HEK293 (cell line): Measurements from ENCODE around the gene RING1.

Experiments used
- CTCF ChIA-PET: fragments of 350-600 bp; formaldehyde crosslinking; extraction: SDS; loops from one replicate; lab custom pipeline; 2021; ENCODE audit warnings: antibody characterized with exemption; lab: Yijun Ruan, JAX
- POLR2A ChIA-PET: fragments of 300-600 bp; formaldehyde crosslinking; extraction: SDS; loops from one replicate; lab custom pipeline; 2020; ENCODE audit warnings: antibody characterized with exemption, inconsistent platforms; lab: Yijun Ruan, JAX
- H3K27ac ChIP-seq: fragments of 200-500 bp; sonication (Bioruptor generic); 2 replicates; pipeline ENCODE4 v1.5.1; 2014; ENCODE audit warnings: low read depth, low read length, control low read depth, inconsistent platforms; ENCODE audit errors: extremely low read depth
- H3K36me3 ChIP-seq, 2 experiments: fragments of 200-500 bp in 1 of 2; sonication (Bioruptor generic) in 1 of 2; 1 replicate in 1 of 2; 2 replicates in 1 of 2; pipeline ENCODE4 v1.5.1; 2014 to 2017; ENCODE audit warnings: inconsistent platforms in 2 of 2, low read length in 2 of 2; ENCODE audit not compliant: control insufficient read depth in 2 of 2, insufficient read depth in 1 of 2
- H3K4me1 ChIP-seq: fragments of 200-500 bp; sonication (Bioruptor generic); 2 replicates; pipeline ENCODE4 v1.5.1; 2014; ENCODE audit warnings: mild to moderate bottlenecking, low read length, inconsistent platforms; ENCODE audit not compliant: control insufficient read depth, insufficient read depth
- H3K4me3 ChIP-seq: 2 replicates; pipeline ENCODE4 v1.5.1; 2011; ENCODE audit warnings: low read depth, mild to moderate bottlenecking, control low read depth, low read length, moderate library complexity
- H3K9me3 ChIP-seq: fragments of 200-500 bp; sonication (Bioruptor generic); 2 replicates; pipeline ENCODE4 v1.5.1; 2014; ENCODE audit warnings: low read depth, low read length, inconsistent platforms; ENCODE audit not compliant: control insufficient read depth, insufficient read depth
- BCL11B ChIP-seq: fragments of 450-650 bp; formaldehyde crosslinking; IDR thresholded peaks from 2 replicates; pipeline ENCODE4 v1.5.1; 2016; ENCODE audit warnings: low read depth, missing biosample characterization, missing genetic modification characterization
- GLIS2 ChIP-seq: fragments of 450-650 bp; formaldehyde crosslinking; IDR thresholded peaks from 2 replicates; pipeline ENCODE4 v1.5.1; 2016; ENCODE audit warnings: missing biosample characterization, missing genetic modification characterization
- HOXA7 ChIP-seq: sonication (generic); formaldehyde crosslinking; IDR thresholded peaks from 2 replicates; pipeline ENCODE4 v1.8.1; 2022; ENCODE audit warnings: missing genetic modification reagents, borderline replicate concordance
- HOXC10 ChIP-seq: sonication (generic); formaldehyde crosslinking; IDR thresholded peaks from 2 replicates; pipeline ENCODE4 v1.8.1; 2023; ENCODE audit warnings: mild to moderate bottlenecking, missing genetic modification reagents
- KLF8 ChIP-seq: fragments of 450-650 bp; formaldehyde crosslinking; IDR thresholded peaks from 2 replicates; pipeline ENCODE4 v1.5.1; 2016; ENCODE audit warnings: missing biosample characterization, missing genetic modification characterization
- OSR2 ChIP-seq: fragments of 450-650 bp; formaldehyde crosslinking; IDR thresholded peaks from 2 replicates; pipeline ENCODE4 v1.5.1; 2016; ENCODE audit warnings: missing biosample characterization, missing genetic modification characterization
- ZFP3 ChIP-seq: fragments of 450-650 bp; formaldehyde crosslinking; IDR thresholded peaks from 2 replicates; pipeline ENCODE4 v1.5.1; 2016; ENCODE audit warnings: low read depth, missing biosample characterization, missing genetic modification characterization
- ZNF112 ChIP-seq: fragments of 450-650 bp; formaldehyde crosslinking; IDR thresholded peaks from 2 replicates; pipeline ENCODE4 v1.5.0; 2017; ENCODE audit warnings: missing biosample characterization, missing genetic modification characterization
- ZNF121 ChIP-seq: fragments of 450-650 bp; formaldehyde crosslinking; IDR thresholded peaks from 2 replicates; pipeline ENCODE4 v1.5.1; 2016; ENCODE audit warnings: missing biosample characterization, missing genetic modification characterization
- ZNF132 ChIP-seq: fragments of 450-650 bp; formaldehyde crosslinking; IDR thresholded peaks from 2 replicates; pipeline ENCODE4 v1.5.1; 2017; ENCODE audit warnings: missing biosample characterization, missing genetic modification characterization, borderline replicate concordance
- ZNF146 ChIP-seq: fragments of 450-650 bp; formaldehyde crosslinking; IDR thresholded peaks from 2 replicates; pipeline ENCODE4 v1.5.1; 2016; ENCODE audit warnings: missing biosample characterization, missing genetic modification characterization
- ZNF184 ChIP-seq: fragments of 450-650 bp; IDR thresholded peaks from 2 replicates; pipeline ENCODE4 v1.5.1; 2018; ENCODE audit warnings: missing biosample characterization, mild to moderate bottlenecking, missing genetic modification characterization
- ZNF23 ChIP-seq: fragments of 450-650 bp; formaldehyde crosslinking; IDR thresholded peaks from 2 replicates; pipeline ENCODE4 v1.5.1; 2016; ENCODE audit warnings: missing biosample characterization, missing genetic modification characterization, borderline replicate concordance
- ZNF501 ChIP-seq: fragments of 450-650 bp; formaldehyde crosslinking; IDR thresholded peaks from 2 replicates; pipeline ENCODE4 v1.5.1; 2016; ENCODE audit warnings: missing biosample characterization, missing genetic modification characterization
- ZNF529 ChIP-seq: fragments of 450-650 bp; formaldehyde crosslinking; IDR thresholded peaks from 2 replicates; pipeline ENCODE4 v1.5.1; 2017; ENCODE audit warnings: missing genetic modification characterization, missing biosample characterization; ENCODE audit not compliant: insufficient replicate concordance
- ZNF585B ChIP-seq: fragments of 450-650 bp; formaldehyde crosslinking; IDR thresholded peaks from 2 replicates; pipeline ENCODE4 v1.5.1; 2016; ENCODE audit warnings: missing biosample characterization, missing genetic modification characterization
- ZNF629 ChIP-seq: fragments of 450-650 bp; formaldehyde crosslinking; IDR thresholded peaks from 2 replicates; pipeline ENCODE4 v1.5.1; 2017; ENCODE audit warnings: missing biosample characterization, missing genetic modification characterization
- ZNF777 ChIP-seq: fragments of 450-650 bp; formaldehyde crosslinking; IDR thresholded peaks from 2 replicates; pipeline ENCODE4 v1.5.1; 2017; ENCODE audit warnings: missing biosample characterization, missing genetic modification characterization, borderline replicate concordance
- ZNF843 ChIP-seq: fragments of 450-650 bp; formaldehyde crosslinking; IDR thresholded peaks from 2 replicates; pipeline ENCODE4 v1.5.1; 2016; ENCODE audit warnings: missing biosample characterization, missing genetic modification characterization
- ZSCAN30 ChIP-seq: fragments of 450-650 bp; IDR thresholded peaks from 2 replicates; pipeline ENCODE4 v1.5.1; 2018; ENCODE audit warnings: missing biosample characterization, mild to moderate bottlenecking, missing genetic modification characterization, moderate library complexity
- TF ChIP-seq, protein P1 (sequence below): fragments of 450-650 bp; formaldehyde crosslinking; IDR thresholded peaks from 2 replicates; pipeline ENCODE4 v1.5.1; 2017; ENCODE audit warnings: missing biosample characterization, missing genetic modification characterization
- TF ChIP-seq, protein P2 (sequence below): fragments of 450-650 bp; formaldehyde crosslinking; IDR thresholded peaks from 2 replicates; pipeline ENCODE4 v1.5.1; 2016; ENCODE audit warnings: missing biosample characterization, missing genetic modification characterization
- TF ChIP-seq, protein P3 (sequence below): fragments of 450-650 bp; formaldehyde crosslinking; IDR thresholded peaks from 2 replicates; pipeline ENCODE4 v1.5.1; 2016; ENCODE audit warnings: missing biosample characterization, missing genetic modification characterization
- TF ChIP-seq, protein P4 (sequence below): IDR thresholded peaks from 2 replicates; pipeline ENCODE4 v1.6.1; 2011; ENCODE audit warnings: mild to moderate bottlenecking, low read depth, low read length, borderline replicate concordance

RING1 gene

DNA sequence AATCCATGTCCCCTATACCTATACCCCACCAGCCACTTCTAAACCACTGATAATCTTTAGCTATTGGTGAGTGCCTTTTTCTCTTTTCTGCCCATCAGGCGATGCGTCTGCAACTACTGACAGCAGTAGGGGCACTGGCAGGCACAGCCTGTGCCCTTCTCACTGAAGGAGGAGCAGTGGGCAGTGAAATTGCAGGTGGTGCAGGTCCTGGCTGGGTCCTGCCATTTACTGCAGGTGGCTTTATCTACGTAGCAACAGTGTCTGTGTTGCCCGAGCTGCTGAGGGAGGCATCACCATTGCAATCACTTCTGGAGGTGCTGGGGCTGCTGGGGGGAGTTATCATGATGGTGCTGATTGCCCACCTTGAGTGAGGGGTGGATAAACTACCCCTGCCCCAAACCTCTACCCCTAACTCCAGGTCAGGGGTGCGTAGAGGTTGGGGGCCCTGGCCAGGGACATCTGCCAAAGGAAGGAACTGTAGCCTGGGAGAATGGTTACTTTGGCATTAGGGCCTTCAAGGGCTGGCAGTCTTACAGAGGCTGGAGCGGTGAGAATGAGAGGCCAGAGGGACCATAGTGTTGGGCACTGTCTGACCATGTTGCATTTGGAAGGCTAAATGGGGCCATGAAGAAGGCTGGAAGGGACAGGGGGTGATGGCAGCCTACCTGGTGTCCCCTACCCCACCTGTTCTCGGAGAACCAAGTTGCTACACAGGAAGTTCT lies 4.7 kb upstream of the RING1 start (continued):
- TF ChIP-seq, protein P1, sequence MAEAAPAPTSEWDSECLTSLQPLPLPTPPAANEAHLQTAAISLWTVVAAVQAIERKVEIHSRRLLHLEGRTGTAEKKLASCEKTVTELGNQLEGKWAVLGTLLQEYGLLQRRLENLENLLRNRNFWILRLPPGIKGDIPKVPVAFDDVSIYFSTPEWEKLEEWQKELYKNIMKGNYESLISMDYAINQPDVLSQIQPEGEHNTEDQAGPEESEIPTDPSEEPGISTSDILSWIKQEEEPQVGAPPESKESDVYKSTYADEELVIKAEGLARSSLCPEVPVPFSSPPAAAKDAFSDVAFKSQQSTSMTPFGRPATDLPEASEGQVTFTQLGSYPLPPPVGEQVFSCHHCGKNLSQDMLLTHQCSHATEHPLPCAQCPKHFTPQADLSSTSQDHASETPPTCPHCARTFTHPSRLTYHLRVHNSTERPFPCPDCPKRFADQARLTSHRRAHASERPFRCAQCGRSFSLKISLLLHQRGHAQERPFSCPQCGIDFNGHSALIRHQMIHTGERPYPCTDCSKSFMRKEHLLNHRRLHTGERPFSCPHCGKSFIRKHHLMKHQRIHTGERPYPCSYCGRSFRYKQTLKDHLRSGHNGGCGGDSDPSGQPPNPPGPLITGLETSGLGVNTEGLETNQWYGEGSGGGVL (tag by site-specific recombination), result no peak
- TF ChIP-seq, all 188 proteins: peak for 0

DNA sequence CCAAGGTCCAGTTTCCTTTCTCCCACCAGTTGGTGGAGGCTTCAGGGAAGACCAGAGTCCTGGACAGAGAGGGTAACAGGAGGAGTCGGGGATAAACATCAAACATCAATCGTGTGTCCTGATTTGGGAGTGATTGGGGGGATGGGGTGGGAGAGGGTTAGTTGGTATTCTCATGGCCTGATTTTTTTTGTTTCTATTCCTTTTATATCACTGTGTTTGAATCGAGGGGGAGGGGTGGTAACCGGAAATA lies 4.2 kb upstream of the RING1 start:
- Histone ChIP-seq H3K4me1 (peaks cover 25% of the 10 kb centered on the region), H3K4me3 (no peak overlapping the region), H3K36me3 (peaks cover 0 to 29% of the 10 kb centered on the region in 2 experiments; a peak in 2 of 3 replicates), H3K9me3 (no peaks in the 10 kb centered on the region), H3K27ac (peak overlapping the region; percentile 25; the same call in 1 of the 2 replicates)
- ChIA-PET POLR2A (interaction anchor here (0.6 to 2.0 kb wide), 6 partner anchors 44 to 1028 kb away, joined by 3 to 30 read pairs (median 8); partner anchors contain the start of genes AGPAT1, RGL2, RPS18 and VPS52), CTCF (interaction anchor here (1.6 kb wide), 1 partner anchor 75 kb away, joined by 3 read pairs; no protein-coding TSS in a partner anchor)
- no peak for TF ChIP-seq ZNF184
- no peak for TF ChIP-seq ZNF501
- TF ChIP-seq, protein P2, sequence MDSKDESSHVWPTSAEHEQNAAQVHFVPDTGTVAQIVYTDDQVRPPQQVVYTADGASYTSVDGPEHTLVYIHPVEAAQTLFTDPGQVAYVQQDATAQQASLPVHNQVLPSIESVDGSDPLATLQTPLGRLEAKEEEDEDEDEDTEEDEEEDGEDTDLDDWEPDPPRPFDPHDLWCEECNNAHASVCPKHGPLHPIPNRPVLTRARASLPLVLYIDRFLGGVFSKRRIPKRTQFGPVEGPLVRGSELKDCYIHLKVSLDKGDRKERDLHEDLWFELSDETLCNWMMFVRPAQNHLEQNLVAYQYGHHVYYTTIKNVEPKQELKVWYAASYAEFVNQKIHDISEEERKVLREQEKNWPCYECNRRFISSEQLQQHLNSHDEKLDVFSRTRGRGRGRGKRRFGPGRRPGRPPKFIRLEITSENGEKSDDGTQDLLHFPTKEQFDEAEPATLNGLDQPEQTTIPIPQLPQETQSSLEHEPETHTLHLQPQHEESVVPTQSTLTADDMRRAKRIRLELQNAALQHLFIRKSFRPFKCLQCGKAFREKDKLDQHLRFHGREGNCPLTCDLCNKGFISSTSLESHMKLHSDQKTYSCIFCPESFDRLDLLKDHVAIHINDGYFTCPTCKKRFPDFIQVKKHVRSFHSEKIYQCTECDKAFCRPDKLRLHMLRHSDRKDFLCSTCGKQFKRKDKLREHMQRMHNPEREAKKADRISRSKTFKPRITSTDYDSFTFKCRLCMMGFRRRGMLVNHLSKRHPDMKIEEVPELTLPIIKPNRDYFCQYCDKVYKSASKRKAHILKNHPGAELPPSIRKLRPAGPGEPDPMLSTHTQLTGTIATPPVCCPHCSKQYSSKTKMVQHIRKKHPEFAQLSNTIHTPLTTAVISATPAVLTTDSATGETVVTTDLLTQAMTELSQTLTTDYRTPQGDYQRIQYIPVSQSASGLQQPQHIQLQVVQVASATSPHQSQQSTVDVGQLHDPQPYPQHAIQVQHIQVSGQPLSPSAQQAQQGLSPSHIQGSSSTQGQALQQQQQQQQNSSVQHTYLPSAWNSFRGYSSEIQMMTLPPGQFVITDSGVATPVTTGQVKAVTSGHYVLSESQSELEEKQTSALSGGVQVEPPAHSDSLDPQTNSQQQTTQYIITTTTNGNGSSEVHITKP (tag by site-specific recombination), result peak; percentile 50; the same call in 1 of the 2 replicates
- TF ChIP-seq OSR2 (tag by site-specific recombination), result no peak

DNA sequence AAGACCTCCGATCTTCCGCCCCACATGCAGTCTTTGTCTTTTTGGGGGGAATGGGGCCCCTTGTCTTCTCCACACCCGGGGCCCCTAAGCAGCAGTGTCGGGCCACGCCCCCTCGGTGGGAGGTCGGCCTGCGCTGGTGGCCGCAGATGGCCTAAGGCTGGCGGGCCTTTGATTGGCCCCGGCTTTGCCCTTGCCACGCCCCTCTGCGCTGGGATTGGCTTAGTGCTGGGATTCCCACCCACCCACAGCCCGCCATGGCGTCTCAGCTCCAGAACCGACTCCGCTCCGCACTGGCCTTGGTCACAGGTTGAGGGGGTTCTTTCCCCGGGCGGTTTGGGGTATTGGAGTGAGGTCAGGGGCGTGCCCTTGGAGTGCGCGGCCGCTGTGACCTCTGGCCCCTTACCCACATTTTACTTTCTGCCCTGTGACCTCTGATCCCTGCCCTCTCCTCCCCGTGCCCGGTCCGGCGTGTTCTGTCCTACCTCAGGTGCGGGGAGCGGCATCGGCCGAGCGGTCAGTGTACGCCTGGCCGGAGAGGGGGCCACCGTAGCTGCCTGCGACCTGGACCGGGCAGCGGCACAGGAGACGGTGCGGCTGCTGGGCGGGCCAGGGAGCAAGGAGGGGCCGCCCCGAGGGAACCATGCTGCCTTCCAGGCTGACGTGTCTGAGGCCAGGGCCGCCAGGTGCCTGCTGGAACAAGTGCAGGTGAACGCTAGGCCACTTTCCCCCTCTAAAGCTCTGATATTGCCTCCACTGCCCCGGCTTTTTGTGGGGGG lies 3.7 kb upstream of the RING1 start, which contains the start of gene HSD17B8:
HSD17B8 (plus strand) TSS at position 241 of the 776 bp plus-strand sequence; CDS start at position 255, 14 bp downstream.
- ChIA-PET CTCF (interaction anchor here (0.7 to 2.1 kb wide), 5 partner anchors 18 to 75 kb away, joined by 3 to 19 read pairs (median 3); no protein-coding TSS in a partner anchor), POLR2A (interaction anchor here (0.6 to 2.0 kb wide), 11 partner anchors 44 to 1029 kb away, joined by 3 to 30 read pairs (median 4); partner anchors contain the start of genes AGPAT1, B3GALT4, RGL2 and RPS18)
- H3K4me3 ChIP-seq, result peak within 1 kb of the TSS; percentile 72
- H3K4me1 ChIP-seq, result peaks cover 22% of the 10 kb centered on the region
- peaks cover 0 to 33% of the 10 kb centered on the region in 2 experiments; a peak in 2 of 3 replicates for H3K36me3 ChIP-seq
- H3K9me3 ChIP-seq, result no peaks in the 10 kb centered on the region
- peak within 1 kb of the TSS; percentile 53 for H3K27ac ChIP-seq
- TF ChIP-seq GLIS2 (tag by site-specific recombination) (peak; percentile 97), ZNF585B (no peak), ZNF777 (tag by site-specific recombination) (no peak), ZNF121 (tag by site-specific recombination) (no peak), ZNF23 (tag by site-specific recombination) (no peak), HOXA7 (no peak), ZNF529 (tag by site-specific recombination) (no peak), ZNF146 (tag by site-specific recombination) (no peak), BCL11B (tag by site-specific recombination) (peak; percentile 99), ZNF112 (no peak), ZSCAN30 (tag by site-specific recombination) (peak; percentile 78), ZNF132 (no peak), ZFP3 (tag by site-specific recombination) (no peak), KLF8 (no peak; the same call in 1 of the 2 replicates), ZNF843 (tag by site-specific recombination) (no peak), HOXC10 (CRISPR knock-in tag) (no peak), ZNF629 (tag by site-specific recombination) (peak; percentile 23; the same call in 1 of the 2 replicates)
- TF ChIP-seq, protein P3, sequence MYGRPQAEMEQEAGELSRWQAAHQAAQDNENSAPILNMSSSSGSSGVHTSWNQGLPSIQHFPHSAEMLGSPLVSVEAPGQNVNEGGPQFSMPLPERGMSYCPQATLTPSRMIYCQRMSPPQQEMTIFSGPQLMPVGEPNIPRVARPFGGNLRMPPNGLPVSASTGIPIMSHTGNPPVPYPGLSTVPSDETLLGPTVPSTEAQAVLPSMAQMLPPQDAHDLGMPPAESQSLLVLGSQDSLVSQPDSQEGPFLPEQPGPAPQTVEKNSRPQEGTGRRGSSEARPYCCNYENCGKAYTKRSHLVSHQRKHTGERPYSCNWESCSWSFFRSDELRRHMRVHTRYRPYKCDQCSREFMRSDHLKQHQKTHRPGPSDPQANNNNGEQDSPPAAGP (tag by site-specific recombination), result peak; percentile 60
- TF ChIP-seq, protein P4, sequence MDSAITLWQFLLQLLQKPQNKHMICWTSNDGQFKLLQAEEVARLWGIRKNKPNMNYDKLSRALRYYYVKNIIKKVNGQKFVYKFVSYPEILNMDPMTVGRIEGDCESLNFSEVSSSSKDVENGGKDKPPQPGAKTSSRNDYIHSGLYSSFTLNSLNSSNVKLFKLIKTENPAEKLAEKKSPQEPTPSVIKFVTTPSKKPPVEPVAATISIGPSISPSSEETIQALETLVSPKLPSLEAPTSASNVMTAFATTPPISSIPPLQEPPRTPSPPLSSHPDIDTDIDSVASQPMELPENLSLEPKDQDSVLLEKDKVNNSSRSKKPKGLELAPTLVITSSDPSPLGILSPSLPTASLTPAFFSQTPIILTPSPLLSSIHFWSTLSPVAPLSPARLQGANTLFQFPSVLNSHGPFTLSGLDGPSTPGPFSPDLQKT, result no peak
